Globus pallidus (tissue), 1 donor: ENCODE results near the gene PPFIA4.
"Not testable (repeated sequence)": the region's sequence is repeated elsewhere in the genome, so short reads cannot be mapped to it uniquely, and the experiment has no call there.

Experiments
- DNase-seq: peaks from one replicate; pipeline ENCODE4 v3.0.0-alpha.2; 2015; ENCODE audit warnings: low spot score

The PPFIA4 gene

GRCh38 chr1:203026031-203026665, at the start of gene PPFIA4:
Gene PPFIA4 (plus strand): TSS chr1:203026491. CDS start chr1:203039009, 12,518 bp downstream.
- DNase-seq: peak; percentile 81

DNA sequence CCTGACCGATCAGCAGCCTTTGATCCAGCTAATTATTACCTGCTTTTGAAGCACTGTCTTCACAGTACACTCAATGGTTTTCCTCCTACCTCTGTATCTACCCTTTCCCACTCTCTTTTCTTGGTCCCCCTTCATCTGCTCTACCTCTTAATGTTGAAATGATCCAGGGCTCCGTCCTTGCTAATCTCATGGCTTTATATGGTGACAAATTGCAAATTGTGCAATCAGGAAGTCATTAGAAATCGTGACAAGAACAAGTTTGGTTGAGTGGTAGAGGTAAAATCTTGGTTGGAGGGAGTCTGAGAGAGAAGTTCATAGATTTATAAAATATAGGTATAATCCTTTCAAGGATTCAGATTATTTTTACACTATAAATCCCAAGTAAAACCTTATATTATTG, 49.7 kb upstream of the PPFIA4 start:
- no peak for DNase-seq

DNA sequence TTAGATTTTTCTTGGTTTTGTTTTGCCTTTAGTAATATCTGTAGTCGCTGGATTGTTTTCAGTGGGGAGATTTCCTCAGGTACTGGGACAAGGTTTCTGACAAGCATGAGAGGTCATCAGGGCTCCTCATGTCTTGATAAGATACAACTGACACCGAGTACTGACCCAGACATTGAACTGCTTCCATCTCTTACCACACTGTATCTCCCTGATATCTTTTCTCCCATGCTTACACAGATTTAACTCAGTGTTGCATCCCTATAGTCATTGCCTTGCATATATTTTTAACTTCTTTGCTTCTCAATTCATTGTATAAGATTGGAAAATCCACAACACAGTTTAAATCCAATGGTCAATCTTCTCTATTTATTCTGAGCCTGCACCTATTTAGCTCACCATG, 46.8 kb upstream of the PPFIA4 start:
- DNase-seq: no peak

DNA sequence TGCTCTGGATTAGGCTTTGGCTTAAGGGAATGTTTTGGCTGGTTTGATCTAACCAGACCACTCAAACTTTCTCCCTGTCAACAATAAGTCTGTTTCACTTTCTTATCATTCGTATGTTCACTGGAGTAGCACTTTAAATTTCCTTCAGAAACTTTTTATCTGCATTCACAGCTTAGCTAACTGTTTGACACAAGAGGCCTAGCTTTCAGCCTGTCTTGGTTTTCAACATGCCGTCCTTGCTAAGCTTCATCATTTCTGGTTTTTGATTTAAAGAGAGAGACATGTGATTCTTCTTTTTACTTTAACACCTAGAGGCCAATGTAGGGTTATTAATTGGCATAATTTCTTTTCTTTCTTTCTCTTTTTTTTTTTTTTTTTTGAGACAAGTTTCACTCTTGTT, 44.4 kb upstream of the PPFIA4 start:
- no peak for DNase-seq

GRCh38 chr1:202982715-202983430, 43.4 kb upstream of the PPFIA4 start:
- DNase-seq: no peak

DNA sequence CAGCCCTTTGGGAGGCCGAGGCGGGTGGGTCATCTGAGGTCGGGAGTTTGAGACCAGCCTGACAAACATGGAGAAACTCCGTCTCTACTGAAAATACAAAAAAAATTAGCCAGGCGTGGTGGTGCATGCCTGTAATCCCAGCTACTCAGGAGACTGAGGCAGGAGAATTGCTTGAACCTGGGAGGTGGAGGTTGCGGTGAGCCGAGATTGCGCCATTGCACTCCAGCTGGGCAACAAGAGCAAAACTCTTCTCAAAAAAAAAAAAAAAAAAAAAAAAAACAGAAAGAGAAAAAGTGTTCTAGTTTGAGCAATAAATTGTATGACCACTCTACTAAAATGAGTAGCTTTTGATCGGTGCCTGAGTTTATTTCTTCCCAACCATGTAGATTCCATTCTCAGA, 40.2 kb upstream of the PPFIA4 start:
- not testable (repeated sequence) for DNase-seq

DNA sequence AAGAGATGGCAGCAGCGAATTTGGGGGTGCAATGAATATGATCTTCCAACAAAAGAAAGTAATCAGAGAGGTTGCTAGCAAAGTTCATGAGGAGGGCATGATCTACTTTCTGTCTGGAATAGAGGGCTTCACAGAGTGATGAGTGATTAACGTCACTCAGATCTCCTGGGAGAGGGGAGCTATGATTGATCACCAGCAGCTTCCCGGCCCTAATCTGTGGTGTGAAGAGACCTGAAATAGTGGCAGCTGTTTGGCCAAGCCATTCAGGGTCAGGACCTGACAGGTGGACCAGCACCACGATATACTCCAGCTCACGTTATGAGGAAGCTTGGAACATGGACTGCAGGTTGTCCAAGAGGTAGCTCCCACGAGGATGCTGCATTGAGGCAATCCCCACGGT, 39.0 kb upstream of the PPFIA4 start:
- no peak for DNase-seq

GRCh38 chr1:202987922-202988583, 38.2 kb upstream of the PPFIA4 start:
- DNase-seq: no peak

GRCh38 chr1:202989879-202990278, 36.4 kb upstream of the PPFIA4 start:
- no peak for DNase-seq

DNA sequence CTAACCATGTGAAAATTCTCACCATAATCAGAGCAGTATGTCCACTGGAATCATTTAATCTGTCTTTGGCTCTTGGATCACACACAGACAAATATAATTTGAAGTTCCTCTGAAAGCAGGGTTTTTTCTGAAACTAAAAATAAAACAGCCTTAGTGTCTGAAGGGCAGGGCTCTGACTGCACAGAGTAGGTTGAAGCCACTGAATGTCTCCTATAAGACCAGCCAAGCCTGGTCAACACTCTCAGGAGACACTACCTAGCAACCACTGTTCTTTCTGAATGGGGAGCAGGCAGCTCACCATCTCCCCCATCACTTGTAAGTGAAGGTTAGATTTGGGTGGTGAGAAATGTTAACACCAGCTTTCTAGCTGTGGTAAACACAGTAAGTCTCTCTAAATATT, 35.2 kb upstream of the PPFIA4 start:
- DNase-seq: no peak

DNA sequence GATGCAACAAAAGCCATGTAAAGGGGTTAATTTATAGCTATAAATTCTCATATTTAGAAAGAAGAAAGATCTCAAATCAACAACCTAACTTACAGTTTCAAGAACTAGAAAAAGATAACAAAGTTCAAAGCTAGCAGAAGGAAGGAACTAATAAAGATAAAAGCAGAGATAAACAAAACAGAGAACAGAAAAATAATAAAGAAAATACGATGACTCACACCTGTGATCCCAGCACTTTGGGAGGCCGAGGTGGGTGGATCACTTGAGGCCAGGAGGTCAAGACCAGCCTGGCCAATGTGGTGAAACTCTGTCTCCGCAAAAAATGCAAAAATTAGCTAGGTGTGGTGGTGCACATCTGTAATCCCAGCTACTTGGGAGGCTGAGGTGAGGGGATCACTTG, 31.5 kb upstream of the PPFIA4 start:
- DNase-seq: no peak

GRCh38 chr1:202998836-202999750, 27.2 kb upstream of the PPFIA4 start:
- DNase-seq: peak; percentile 43

GRCh38 chr1:203000217-203000944, 25.9 kb upstream of the PPFIA4 start:
- no peak for DNase-seq

DNA sequence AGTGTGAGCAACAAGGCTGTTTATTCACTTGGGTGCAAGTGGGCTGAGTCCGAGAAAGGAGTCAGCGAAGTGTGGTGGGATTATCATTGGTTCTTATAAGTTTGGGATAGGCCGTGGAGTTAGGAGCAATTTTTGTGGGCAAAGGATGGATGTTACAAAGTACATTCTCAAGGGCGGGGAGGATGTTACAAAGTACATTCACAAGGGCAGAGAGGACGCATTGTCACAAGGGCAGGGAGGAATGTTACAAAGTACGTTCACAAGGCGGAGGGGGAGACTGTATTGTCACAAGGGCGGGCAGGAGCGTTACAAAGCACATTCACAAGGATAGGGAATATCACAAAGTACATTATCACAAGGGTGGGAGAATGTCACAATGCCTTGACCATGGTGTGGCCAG, 24.3 kb upstream of the PPFIA4 start:
- DNase-seq: no peak

DNA sequence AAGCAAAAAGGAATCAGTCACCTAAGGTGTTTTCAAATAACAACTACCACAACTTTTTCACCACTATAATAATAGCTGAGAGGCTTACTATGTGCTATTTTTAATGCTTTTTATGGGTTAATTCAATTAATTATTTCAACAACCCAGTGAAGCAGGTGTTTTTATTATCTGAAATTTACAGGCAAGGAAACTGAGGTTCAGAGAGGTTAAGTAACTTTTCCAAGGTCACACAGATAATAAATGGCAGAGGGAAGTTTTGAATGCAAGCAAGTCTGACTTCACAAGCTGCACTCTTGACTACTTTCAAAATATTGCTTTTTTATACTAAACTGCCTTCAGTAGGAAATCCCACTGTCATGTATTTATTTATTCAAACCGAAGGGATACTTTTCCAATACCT, 23.3 kb upstream of the PPFIA4 start:
- no peak for DNase-seq

GRCh38 chr1:203005395-203006142, 20.7 kb upstream of the PPFIA4 start:
- not testable (repeated sequence) for DNase-seq

DNA sequence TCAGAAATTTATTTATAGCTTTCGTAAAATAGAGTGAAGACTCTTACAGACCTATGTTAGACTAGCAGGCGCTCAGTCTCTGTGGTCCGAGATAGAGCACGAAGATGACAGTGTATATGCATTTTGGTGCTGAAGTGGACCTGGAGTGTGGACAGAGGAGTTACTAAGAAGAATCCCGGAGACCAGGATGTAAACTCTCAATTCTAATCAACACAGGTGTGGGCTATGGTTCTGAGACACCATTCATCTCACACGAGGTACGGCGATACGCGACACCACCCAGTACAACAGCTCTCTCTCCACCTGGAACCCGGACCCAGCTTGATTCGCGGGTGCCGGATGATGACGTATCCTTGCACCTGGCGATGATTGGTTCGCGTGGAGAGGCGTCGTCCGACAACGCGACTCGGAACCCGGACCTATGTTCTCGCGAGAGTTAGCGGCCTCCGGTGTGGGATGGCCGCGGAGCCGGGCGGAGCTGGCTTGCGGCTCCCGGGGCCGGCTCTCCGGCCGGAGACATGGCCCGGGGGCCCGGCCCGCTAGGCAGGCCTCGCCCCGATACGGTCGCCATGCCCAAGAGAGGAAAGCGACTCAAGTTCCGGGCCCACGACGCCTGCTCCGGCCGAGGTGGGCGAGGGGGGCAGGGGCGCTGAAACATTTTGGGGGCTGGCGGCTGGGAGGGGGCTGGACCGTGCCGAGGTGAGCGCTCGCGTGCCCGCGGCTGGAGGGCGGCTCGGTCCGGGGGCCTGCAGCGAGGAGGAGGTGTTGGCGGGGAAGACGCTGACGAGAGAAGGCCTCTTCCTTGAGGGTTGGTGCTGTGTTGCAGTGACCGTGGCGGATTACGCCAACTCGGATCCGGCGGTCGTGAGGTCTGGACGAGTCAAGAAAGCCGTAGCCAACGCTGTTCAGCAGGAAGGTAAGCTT, 19.1 kb upstream of the PPFIA4 start, which contains the start of gene TMEM183A:
TMEM183A (plus strand) TSS at position 427 of the 924 bp plus-strand sequence; CDS start at position 519, 92 bp downstream.
- DNase-seq: peak; percentile 93

DNA sequence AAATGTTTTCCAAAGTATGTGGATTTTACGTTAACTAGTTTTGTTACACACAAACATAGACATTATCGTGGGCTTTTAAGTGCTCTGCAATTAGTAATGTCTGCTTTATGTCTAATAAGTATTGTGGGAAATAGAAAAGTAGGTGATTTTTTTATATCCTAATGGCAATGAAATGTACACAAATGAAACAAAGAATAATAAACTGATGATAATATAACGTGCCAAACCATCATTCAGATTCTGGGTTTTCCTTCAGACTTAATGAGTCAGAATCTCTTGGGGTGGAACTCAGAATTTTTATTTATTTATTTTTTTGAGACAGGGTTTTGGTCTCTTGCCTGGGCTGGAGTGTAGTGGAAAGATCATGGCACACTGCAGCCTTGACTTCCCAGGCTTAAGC, 17.1 kb upstream of the PPFIA4 start:
- DNase-seq: no peak

- DNase-seq: no peak
Measured at GRCh38 chr1:203011582-203011981, 14.7 kb upstream of the PPFIA4 start.

DNA sequence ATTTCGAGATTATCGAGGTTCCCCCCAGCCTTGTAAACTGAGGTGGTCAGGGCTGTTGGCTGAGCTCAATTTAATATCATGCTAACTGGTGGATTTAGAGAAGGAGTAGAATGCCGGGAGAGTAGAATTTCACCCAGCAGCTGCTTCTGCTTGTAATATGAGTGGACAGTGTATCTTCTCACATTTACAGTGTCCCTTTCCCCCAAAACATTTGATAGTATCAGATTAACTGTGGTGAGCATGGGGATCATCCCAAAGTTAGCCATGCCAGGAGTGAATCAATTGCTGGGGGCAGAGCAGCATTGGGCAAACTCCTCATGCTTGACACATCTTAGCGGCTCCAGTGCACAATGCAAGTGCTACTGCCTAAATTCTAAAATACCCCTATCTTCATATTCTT, 9.2 kb upstream of the PPFIA4 start:
- no peak for DNase-seq
